HEK293 (cell line): ENCODE results near the gene SLC7A10.

Source experiments
- HIC1 ChIP-seq: fragments of 450-650 bp; formaldehyde crosslinking; IDR thresholded peaks from 2 replicates; pipeline ENCODE4 v1.5.1; 2016; ENCODE audit warnings: missing biosample characterization, missing genetic modification characterization
- HOXC10 ChIP-seq: sonication (generic); formaldehyde crosslinking; IDR thresholded peaks from 2 replicates; pipeline ENCODE4 v1.8.1; 2023; ENCODE audit warnings: mild to moderate bottlenecking, missing genetic modification reagents
- KLF17 ChIP-seq: fragments of 450-650 bp; formaldehyde crosslinking; IDR thresholded peaks from 2 replicates; pipeline ENCODE4 v1.5.1; 2016; ENCODE audit warnings: missing biosample characterization, missing genetic modification characterization
- PRDM4 ChIP-seq: fragments of 450-650 bp; formaldehyde crosslinking; IDR thresholded peaks from 2 replicates; pipeline ENCODE4 v1.5.1; 2017; ENCODE audit warnings: missing biosample characterization, missing genetic modification characterization
- TCF7L2 ChIP-seq: IDR thresholded peaks from 2 replicates; pipeline ENCODE4 v1.6.1; 2011; ENCODE audit warnings: low read depth, mild to moderate bottlenecking, inconsistent platforms, low read length, moderate library complexity, borderline replicate concordance
- WT1 ChIP-seq: fragments of 450-650 bp; formaldehyde crosslinking; IDR thresholded peaks from 2 replicates; pipeline ENCODE4 v1.5.1; 2016; ENCODE audit warnings: missing biosample characterization, missing genetic modification characterization
- ZBTB11 ChIP-seq: fragments of 450-650 bp; formaldehyde crosslinking; conservative IDR thresholded peaks from 2 replicates; pipeline ENCODE4 v1.5.1; 2016; ENCODE audit warnings: low read depth, missing biosample characterization, missing genetic modification characterization
- ZBTB26 ChIP-seq: fragments of 450-650 bp; formaldehyde crosslinking; optimal IDR thresholded peaks from 2 replicates; pipeline ENCODE3; 2016; ENCODE audit warnings: missing biosample characterization, mild to moderate bottlenecking, missing genetic modification characterization
- ZBTB49 ChIP-seq: fragments of 450-650 bp; formaldehyde crosslinking; IDR thresholded peaks from 2 replicates; pipeline ENCODE4 v1.5.1; 2016; ENCODE audit warnings: missing biosample characterization, missing genetic modification characterization, low read depth
- ZBTB7A ChIP-seq: fragments of 450-650 bp; formaldehyde crosslinking; IDR thresholded peaks from 2 replicates; pipeline ENCODE4 v1.5.1; 2016; ENCODE audit warnings: low read depth, missing biosample characterization, missing genetic modification characterization
- ZEB2 ChIP-seq: fragments of 450-650 bp; formaldehyde crosslinking; IDR thresholded peaks from 2 replicates; pipeline ENCODE4 v1.5.1; 2016; ENCODE audit warnings: missing biosample characterization, missing genetic modification characterization
- ZFP37 ChIP-seq: fragments of 450-650 bp; formaldehyde crosslinking; IDR thresholded peaks from 2 replicates; pipeline ENCODE4 v1.5.1; 2016; ENCODE audit warnings: missing biosample characterization, missing genetic modification characterization
- ZNF175 ChIP-seq: fragments of 450-650 bp; formaldehyde crosslinking; IDR thresholded peaks from 2 replicates; pipeline ENCODE4 v1.5.1; 2016; ENCODE audit warnings: missing biosample characterization, missing genetic modification characterization
- ZNF292 ChIP-seq: fragments of 450-650 bp; formaldehyde crosslinking; IDR thresholded peaks from 2 replicates; pipeline ENCODE4 v1.5.1; 2016; ENCODE audit warnings: low read depth, missing biosample characterization, missing genetic modification characterization, borderline replicate concordance
- ZNF404 ChIP-seq: fragments of 450-650 bp; formaldehyde crosslinking; IDR thresholded peaks from 2 replicates; pipeline ENCODE4 v1.5.1; 2017; ENCODE audit warnings: missing biosample characterization, missing genetic modification characterization
- ZNF48 ChIP-seq: fragments of 450-650 bp; formaldehyde crosslinking; IDR thresholded peaks from 2 replicates; pipeline ENCODE4 v1.5.1; 2016; ENCODE audit warnings: missing biosample characterization, missing genetic modification characterization
- ZNF518A ChIP-seq: fragments of 450-650 bp; formaldehyde crosslinking; conservative IDR thresholded peaks from 2 replicates; pipeline ENCODE4 v1.5.1; 2016; ENCODE audit warnings: low read depth, missing biosample characterization, missing genetic modification characterization
- ZNF544 ChIP-seq: fragments of 450-650 bp; formaldehyde crosslinking; IDR thresholded peaks from 2 replicates; pipeline ENCODE4 v1.5.0; 2017; ENCODE audit warnings: missing biosample characterization, missing genetic modification characterization
- ZNF660 ChIP-seq: fragments of 450-650 bp; IDR thresholded peaks from 2 replicates; pipeline ENCODE4 v1.5.1; 2018; ENCODE audit warnings: missing biosample characterization, mild to moderate bottlenecking, missing genetic modification characterization

SLC7A10 gene

GRCh38 chr19:33177417-33177979, 48.2 kb downstream of the SLC7A10 start (continued):
- no peak for TF ChIP-seq ZBTB49 (tag by site-specific recombination)
- TF ChIP-seq ZBTB11 (tag by site-specific recombination) = no peak
- TF ChIP-seq HOXC10 = no peak
- TF ChIP-seq WT1 (tag by site-specific recombination) = peak; percentile 62
- no peak for TF ChIP-seq ZNF404
- TF ChIP-seq ZBTB7A (tag by site-specific recombination) = no peak; the same call in 1 of the 2 replicates
- TF ChIP-seq ZNF48 (tag by site-specific recombination) = no peak
- TF ChIP-seq ZNF660 (tag by site-specific recombination) = peak; percentile 5
- TF ChIP-seq PRDM4 (tag by site-specific recombination) = no peak
- no peak for TF ChIP-seq ZNF544 (tag by site-specific recombination)
- 0 out of 2 replicates have a peak, but pooled peaks have one; percentile 74 for TF ChIP-seq HIC1
- TF ChIP-seq KLF17 (tag by site-specific recombination) = no peak
- TF ChIP-seq ZNF292 = no peak
- no peak for TF ChIP-seq ZNF518A (tag by site-specific recombination)
- peak; percentile 95 for TF ChIP-seq ZFP37
- no peak for TF ChIP-seq ZEB2 (tag by site-specific recombination)
- TF ChIP-seq ZBTB26 = peak; percentile 85
- no peak for TF ChIP-seq TCF7L2
- no peak for TF ChIP-seq ZNF175
